ENCODE data around the gene ARHGAP23.
"Not testable (repeated sequence)": the region's sequence is repeated elsewhere in the genome, so short reads cannot be mapped to it uniquely, and the experiment has no call there.

ARHGAP23 gene

DNA sequence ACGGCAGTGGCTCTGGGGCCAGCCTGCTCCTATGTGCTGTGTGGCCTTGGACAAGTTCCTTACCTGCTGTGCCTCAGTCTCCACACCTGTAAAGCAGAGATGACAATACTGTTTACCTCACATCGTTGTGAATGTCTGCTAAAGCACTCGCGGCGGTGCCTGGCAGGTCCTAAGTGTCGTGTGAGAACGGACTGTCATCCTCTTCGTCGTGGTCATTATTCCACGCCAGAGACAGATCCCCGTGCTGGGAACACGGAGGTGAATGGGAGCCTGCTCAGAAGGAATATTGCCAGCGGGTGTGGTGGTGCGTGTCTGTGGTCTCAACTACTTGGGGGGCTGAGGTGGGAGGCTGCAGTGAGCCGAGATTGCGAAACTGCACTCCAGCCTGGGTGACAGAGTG is 65.9 kb downstream of the ARHGAP23 start:
- DNase-seq, result not testable (repeated sequence)

DNA sequence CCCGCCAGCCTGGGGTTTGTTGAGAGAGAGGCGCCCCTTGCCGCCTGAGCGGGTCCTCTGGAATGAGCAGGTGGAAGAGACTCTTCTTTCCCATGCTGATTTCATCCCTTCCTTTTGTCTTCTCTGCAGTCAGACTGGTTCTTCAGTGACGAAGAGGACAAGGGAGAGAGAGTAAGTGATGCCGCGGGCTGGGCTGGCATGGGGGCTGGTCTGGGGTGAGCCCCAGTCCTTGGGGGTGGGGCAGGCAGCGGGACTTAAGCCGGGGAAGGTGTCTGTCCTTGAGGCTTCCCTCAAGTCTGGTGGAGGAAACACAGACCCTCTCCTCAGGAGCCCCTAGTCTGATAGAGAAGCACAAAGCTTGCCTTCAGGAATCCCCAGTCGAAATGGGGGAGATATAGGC is 69.4 kb downstream of the ARHGAP23 start:
- DNase-seq, result not testable (repeated sequence)

- DNase-seq, result no peak
These were observed 70.1 kb downstream of the ARHGAP23 start for GRCh38 chr17:38498353-38498752.

GRCh38 chr17:38499230-38499629 is 71.0 kb downstream of the ARHGAP23 start:
- DNase-seq, result not testable (repeated sequence)

DNA sequence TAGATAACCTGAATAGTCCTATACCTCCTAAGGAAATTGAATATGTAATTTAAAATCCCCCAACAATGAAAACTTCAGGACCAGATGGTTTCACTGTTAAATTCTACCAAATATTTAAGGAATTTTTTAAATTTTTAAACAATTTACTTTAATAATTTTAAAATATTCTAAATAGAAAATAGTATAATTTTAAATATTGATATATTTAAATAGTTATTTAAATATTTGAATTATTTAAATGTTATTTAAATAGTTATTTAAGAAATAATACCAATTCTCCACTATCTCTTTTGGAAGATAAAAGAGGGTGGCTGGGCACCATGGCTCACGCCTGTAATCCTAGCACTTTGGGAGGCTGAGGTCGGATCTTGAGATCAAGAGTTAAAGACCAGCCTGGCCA is 73.5 kb downstream of the ARHGAP23 start:
- not testable (repeated sequence) for DNase-seq

DNA sequence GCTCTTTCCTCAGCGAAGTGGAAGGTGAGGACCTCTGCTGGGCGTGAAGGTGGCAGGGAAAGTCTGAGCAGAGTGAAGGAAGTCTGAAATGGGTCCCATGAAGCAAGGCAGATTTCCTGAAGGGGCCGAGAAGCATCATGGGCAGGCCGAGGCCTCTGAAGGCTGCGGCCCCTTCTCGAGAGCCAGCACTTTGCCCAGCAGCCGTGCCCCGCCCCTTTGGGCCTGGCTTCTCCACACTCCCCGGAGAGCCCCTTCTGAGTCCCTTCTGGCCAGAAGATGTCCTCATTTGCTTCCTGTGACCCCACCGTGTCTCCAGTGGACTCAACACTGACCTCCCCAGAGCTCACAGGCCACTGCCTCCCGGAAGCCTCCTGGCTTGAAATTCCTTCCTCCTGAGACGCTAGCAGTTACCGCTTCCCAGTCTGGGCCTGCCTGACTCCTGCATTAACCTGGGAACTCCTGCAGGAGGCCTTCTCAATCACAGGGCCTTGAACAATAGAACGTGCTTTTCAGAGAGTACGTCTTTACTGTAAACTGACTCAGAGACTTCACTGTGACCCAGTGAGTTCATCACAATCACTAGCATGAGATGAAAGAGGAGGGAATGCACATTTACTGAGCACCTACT is 75.1 kb downstream of the ARHGAP23 start:
- peak; percentile 86 for DNase-seq

DNA sequence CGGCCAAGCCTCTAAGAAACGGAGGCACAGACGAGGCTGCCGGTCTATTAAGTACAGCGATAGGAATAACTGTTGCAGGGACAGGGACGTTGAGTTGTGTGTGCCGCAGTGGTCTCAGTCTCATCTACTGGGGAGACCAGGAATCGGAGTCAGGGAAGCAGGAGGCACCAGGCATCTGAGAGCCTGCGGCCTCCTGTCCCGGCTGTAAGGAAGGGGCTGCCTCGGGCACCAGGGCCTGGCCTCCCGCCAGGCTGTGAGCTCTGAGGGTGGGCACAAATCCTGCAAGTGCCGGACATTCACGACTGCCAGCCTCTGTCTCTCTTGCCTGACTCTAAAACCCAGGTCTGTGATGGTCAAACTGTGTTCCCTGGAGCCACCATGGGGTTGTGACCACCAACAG is 76.0 kb downstream of the ARHGAP23 start:
- DNase-seq, result no peak

DNA sequence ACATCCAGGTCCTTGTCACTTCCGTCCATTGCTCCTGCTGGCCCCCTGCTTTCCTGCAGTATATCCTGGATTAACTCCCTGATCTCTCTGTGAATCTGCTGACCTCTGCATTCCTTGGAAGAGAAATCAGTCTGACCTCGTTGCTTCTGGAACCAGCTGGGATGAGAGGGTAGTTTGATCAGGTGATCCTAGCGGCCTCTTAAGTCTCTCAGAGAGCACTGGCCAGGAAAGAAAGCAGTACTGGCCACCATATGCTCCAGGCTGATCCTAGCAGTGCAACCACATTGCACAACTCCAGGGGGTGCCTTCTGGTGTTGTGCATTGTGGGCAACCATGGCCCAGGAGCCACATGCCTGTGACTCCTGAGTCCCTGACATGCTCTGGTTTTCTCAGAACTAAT is 79.2 kb downstream of the ARHGAP23 start:
- DNase-seq, result no peak

DNA sequence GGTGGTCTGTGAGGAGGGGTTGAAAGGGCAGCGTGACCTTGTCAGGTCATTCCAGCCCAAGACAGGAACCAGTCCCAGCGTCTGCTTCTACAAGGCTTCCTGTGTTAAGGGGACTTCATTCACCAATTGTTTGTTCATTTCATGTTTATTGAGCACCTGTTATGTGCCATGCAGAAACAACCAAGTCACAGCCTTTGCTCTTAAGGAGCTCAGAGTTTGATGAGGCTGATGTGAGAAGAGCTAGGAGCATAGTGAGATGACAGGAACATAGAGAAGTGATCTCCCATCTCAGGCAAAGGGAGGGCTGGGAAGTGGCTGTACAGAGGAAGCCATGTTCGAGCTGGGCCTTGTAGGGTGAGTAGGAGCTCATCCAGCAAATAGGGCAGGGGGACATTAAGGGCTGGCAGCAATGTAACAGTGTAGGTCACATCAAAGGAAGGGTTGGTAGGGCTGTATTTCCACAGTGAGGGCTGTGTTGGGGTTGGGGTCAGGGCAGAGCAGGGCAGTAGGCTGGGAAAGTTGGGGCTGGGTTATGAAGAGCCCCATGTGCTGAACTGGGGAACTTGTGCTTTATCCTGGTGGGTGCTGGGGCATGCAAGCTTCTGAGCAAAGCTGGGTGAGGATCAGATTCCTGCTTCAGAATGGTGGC is 79.8 kb downstream of the ARHGAP23 start:
- no peak for DNase-seq

DNA sequence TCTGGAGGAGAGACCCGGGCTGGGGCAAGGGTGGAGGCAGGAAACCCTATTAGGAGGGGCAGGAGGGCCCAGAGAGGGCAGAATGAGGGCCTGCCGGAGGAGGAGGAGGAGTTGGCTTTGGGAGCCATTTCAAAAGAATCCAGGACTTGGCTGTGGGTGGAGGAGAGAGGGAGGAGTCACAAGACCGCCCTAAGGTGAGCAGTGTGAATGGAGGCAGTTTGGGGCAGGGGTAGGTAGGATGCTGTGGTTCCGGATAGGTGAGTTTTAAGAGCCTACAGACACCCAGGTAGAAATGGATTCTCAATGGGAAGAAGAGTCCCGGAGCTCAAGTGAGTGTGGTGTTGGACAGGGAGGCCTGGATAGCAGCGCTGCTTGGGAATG is 80.3 kb downstream of the ARHGAP23 start:
- DNase-seq, result no peak

GRCh38 chr17:38508954-38509771 is 80.9 kb downstream of the ARHGAP23 start:
- DNase-seq, result peak; percentile 97

- peak; percentile 74 for DNase-seq
These were observed 81.6 kb downstream of the ARHGAP23 start for GRCh38 chr17:38509772-38510420.

GRCh38 chr17:38510421-38511149 is 82.3 kb downstream of the ARHGAP23 start:
- DNase-seq, result peak; percentile 87

DNA sequence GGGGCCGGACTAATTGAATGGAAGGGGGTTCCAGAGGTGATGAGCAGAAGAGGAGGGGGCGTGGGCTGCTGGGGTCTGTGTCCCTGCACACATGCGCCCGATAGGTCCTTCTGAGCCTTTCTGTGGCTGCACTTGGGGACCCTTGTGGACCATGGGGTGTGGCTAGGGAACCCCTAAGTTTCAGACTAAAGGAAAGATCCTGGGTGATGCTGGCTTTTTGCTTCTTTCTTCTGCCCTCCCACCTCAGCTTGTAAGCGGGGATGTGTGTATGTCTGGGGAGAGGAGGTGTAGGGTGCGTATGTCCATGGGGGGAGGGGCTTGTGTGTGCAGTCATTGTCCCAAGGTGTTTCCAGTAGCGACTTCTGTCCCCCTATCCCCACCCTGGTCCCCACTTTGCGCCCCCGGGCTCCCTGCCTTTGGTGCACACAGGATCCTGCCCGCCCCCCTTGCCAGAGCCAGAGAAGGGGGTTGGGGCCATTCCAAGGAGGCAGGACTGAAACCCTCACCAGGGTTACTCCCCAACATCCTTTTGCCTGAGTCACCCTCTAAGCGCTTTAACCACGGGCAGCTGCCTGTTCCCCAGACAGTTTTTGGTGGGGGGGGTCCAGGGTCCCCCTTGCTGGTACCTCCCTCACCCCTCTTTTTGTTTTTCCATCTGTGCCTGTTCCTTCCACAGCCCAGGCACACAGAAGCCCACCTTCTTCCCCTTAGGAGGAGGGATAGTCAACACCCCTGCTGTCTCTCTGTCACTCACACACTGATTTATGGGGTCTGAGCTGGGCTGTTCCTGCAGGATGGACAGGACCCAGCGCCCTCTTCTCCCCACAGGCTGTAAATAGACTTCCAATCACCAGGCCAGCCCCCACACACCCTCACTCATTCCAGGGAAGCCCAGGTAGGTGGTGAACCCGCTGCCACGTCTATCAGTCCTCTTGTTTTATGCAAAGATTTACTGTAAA is 83.2 kb downstream of the ARHGAP23 start:
- DNase-seq, result peak; percentile 54

- DNase-seq, result peak; percentile 57
These were observed 84.3 kb downstream of the ARHGAP23 start for GRCh38 chr17:38512473-38513058.

- DNase-seq, result peak; percentile 53
These were observed 98.3 kb downstream of the ARHGAP23 start for GRCh38 chr17:38526526-38526925.

- peak; percentile 64 for DNase-seq
These were observed 99.9 kb downstream of the ARHGAP23 start for GRCh38 chr17:38528141-38528540.

DNA sequence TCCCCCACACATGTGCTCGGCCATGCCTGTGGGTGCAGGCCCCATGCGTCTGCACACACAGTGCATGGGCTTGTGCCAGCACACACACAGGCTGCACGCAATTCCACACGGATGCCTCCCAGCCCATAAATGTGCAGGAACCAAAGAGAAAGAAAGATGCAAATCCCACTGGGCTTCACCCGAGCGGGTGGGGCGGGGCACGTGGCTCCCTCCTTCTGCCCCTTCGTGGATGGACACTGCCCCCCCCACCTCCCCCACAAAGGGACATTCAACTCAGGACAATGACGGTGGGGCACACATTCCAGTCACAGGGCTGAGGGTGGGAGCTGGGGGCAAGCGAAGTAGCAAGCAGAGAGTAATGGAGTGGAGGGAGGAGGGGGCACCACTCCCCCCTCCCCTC is 102.6 kb downstream of the ARHGAP23 start:
- peak; percentile 41 for DNase-seq

- peak; percentile 49 for DNase-seq
These were observed 103.5 kb downstream of the ARHGAP23 start for GRCh38 chr17:38531761-38532160.

- DNase-seq, result peak; percentile 53
These were observed 104.2 kb downstream of the ARHGAP23 start for GRCh38 chr17:38532451-38532850.

DNA sequence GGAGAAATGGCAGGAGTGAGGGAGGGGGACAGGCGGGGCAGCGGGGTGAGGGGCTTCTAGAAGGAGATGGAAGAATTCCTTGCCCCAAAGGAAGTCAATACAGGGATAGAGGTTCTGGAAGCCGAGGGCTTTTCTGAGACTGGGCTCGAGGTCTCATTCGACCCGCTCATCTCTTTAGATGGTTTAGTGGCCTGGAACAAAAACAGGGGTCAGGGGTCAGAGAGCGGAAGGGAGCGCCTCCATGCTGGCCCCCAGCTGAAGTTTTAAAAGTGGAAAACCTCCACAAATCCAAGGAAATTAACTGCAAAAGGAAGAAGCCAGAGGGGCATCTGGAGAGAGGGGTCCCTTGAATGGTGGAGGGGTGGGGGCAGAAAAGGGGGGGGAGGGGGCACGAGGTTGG is 105.0 kb downstream of the ARHGAP23 start:
- no peak for DNase-seq

Data from islet precursor cell (in vitro differentiated cells).